Tibial nerve (tissue), 4 donors: Measurements from ENCODE around the gene GDF7. TPM values are rescaled to one million over a fixed set of nuclear protein-coding genes. Genes with fewer than 3 reads are reported as not detected.

ENCODE experiments used
- DNase-seq, 2 donors: peaks; one replicate each; pipeline ENCODE4 v3.0.0-alpha.2; 2019; ENCODE audit warnings: low spot score in 2 of 2
- H3K27ac ChIP-seq, 4 donors: fragments of 200-600 bp; sonication (generic) in 3 of 4; one replicate each; pipeline ENCODE4 v1.5.1; 2017 to 2019; ENCODE audit warnings: mild to moderate bottlenecking in 1 of 4
- H3K27me3 ChIP-seq, 2 donors: fragments of 200-600 bp; sonication (generic) in 1 of 2; one replicate each; pipeline versions ENCODE4 v1.5.1 to v1.6.0; 2017 to 2019
- H3K36me3 ChIP-seq, 3 donors: fragments of 200-600 bp; sonication (generic); one replicate each; pipeline ENCODE4 v1.5.1; 2018 to 2019
- H3K4me1 ChIP-seq, 4 donors: fragments of 200-600 bp; sonication (generic) in 3 of 4; one replicate each; pipeline ENCODE4 v1.5.1; 2017 to 2019
- H3K4me3 ChIP-seq, 4 donors: fragments of 200-600 bp; sonication (generic) in 3 of 4; one replicate each; pipeline ENCODE4 v1.5.1; 2017 to 2019; ENCODE audit warnings: mild to moderate bottlenecking in 1 of 4, moderate library complexity in 1 of 4
- H3K9me3 ChIP-seq, 4 donors: fragments of 200-600 bp; sonication (generic) in 3 of 4; one replicate each; pipeline ENCODE4 v1.5.1; 2017 to 2019
- CTCF ChIP-seq, 5 experiments: fragments of 200-600 bp in 3 of 5; fragments of 450-650 bp in 2 of 5; sonication (generic) in 3 of 5; IDR thresholded peaks; one replicate each; pipeline ENCODE4 v1.5.1; 2016 to 2019; ENCODE audit warnings: antibody characterized with exemption in 5 of 5, mild to moderate bottlenecking in 3 of 5, moderate library complexity in 2 of 5
- EP300 ChIP-seq, 2 donors: sonication (generic); formaldehyde crosslinking; IDR thresholded peaks; one replicate each; pipeline ENCODE4 v1.6.1; 2017; ENCODE audit warnings: antibody characterized with exemption in 2 of 2, mild to moderate bottlenecking in 1 of 2
- POLR2A ChIP-seq, 2 donors: fragments of 450-650 bp; IDR thresholded peaks; one replicate each; pipeline ENCODE4 v1.6.1; 2017; ENCODE audit warnings: antibody characterized with exemption in 2 of 2, mild to moderate bottlenecking in 2 of 2, moderate library complexity in 2 of 2
- WGBS, 2 donors: methylation state at CpG; one replicate each; pipeline ENCODE4 v1.1.5; 2018; 5-methylcytosine and 5-hydroxymethylcytosine counted together
- total RNA-seq, 4 donors: library from RNA; depleted of rRNA; stranded (reverse); fragments of >200 nt; gene quantifications; one replicate each; pipeline ENCODE4 v1.1.0, GENCODE V29; 2016

Gene GDF7
- total RNA-seq, 4 donors from 2014 or later, result 6.3 to 20.0 (median 16.6) TPM

GRCh38 chr2:20697322-20697934 lies 30.5 kb downstream of the GDF7 start:
- 92 to 99% methylated on average over 2 of the region's 2 CpGs for WGBS, 2 donors
- H3K27ac ChIP-seq, result no peak overlapping the region
- TF ChIP-seq EP300 (IDR thresholded peaks at IDR 0.05) (no peak), CTCF (IDR thresholded peaks at IDR 0.05) (no peak), POLR2A (IDR thresholded peaks at IDR 0.05) (no peak)
- DNase-seq, result no peak
- no peaks in the 10 kb centered on the region for H3K9me3 ChIP-seq
- H3K36me3 ChIP-seq, result peaks cover 0 to 40% (median 5%) of the 10 kb centered on the region in 3 donors
- peaks cover 0 to 7% (median 1%) of the 10 kb centered on the region in 4 donors for H3K4me1 ChIP-seq
- no peaks in the 10 kb centered on the region for H3K27me3 ChIP-seq
- H3K4me3 ChIP-seq, result no peak overlapping the region

- no peak for DNase-seq
- H3K4me3 ChIP-seq, result no peak overlapping the region
- no peaks in the 10 kb centered on the region for H3K27me3 ChIP-seq
- 40 to 41% methylated on average over 4 of the region's 4 CpGs for WGBS, 2 donors
- H3K4me1 ChIP-seq, result peaks cover 0 to 7% (median 1%) of the 10 kb centered on the region in 4 donors
- no peaks in the 10 kb centered on the region for H3K9me3 ChIP-seq
- TF ChIP-seq POLR2A (IDR thresholded peaks at IDR 0.05) (no peak), CTCF (IDR thresholded peaks at IDR 0.05) (no peak), EP300 (IDR thresholded peaks at IDR 0.05) (no peak)
- H3K27ac ChIP-seq, result peak overlapping the region in 1 of 4 donors; percentile 3
- H3K36me3 ChIP-seq, result peaks cover 0 to 27% (median 0%) of the 10 kb centered on the region in 3 donors
These were observed 32.1 kb downstream of the GDF7 start for GRCh38 chr2:20698916-20699613.

GRCh38 chr2:20702563-20702962 lies 35.6 kb downstream of the GDF7 start:
- Histone ChIP-seq H3K27me3 (no peaks in the 10 kb centered on the region), H3K36me3 (peaks cover 0 to 9% (median 0%) of the 10 kb centered on the region in 3 donors), H3K27ac (no peak overlapping the region), H3K4me3 (no peak overlapping the region), H3K4me1 (peaks cover 0 to 7% (median 1%) of the 10 kb centered on the region in 4 donors), H3K9me3 (no peaks in the 10 kb centered on the region)
- DNase-seq, result no peak
- TF ChIP-seq POLR2A (IDR thresholded peaks at IDR 0.05) (no peak), EP300 (IDR thresholded peaks at IDR 0.05) (no peak), CTCF (IDR thresholded peaks at IDR 0.05) (no peak)
- 81 to 85% methylated on average over 5 of the region's 5 CpGs for WGBS, 2 donors

GRCh38 chr2:20704886-20705285 lies 37.9 kb downstream of the GDF7 start:
- 26 to 50% methylated on average over 1 of the region's 1 CpG for WGBS, 2 donors
- peaks cover 0 to 2% (median 0%) of the 10 kb centered on the region in 4 donors for H3K4me1 ChIP-seq
- no peak for TF ChIP-seq CTCF (IDR thresholded peaks at IDR 0.05)
- no peak for TF ChIP-seq POLR2A (IDR thresholded peaks at IDR 0.05)
- no peak for TF ChIP-seq EP300 (IDR thresholded peaks at IDR 0.05)
- no peaks in the 10 kb centered on the region for H3K9me3 ChIP-seq
- no peak for DNase-seq
- H3K36me3 ChIP-seq, result peaks cover 0 to 5% (median 0%) of the 10 kb centered on the region in 3 donors
- H3K27me3 ChIP-seq, result no peaks in the 10 kb centered on the region
- H3K4me3 ChIP-seq, result no peak overlapping the region
- no peak overlapping the region for H3K27ac ChIP-seq

- no peaks in the 10 kb centered on the region for H3K9me3 ChIP-seq
- peaks cover 0 to 5% (median 0%) of the 10 kb centered on the region in 3 donors for H3K36me3 ChIP-seq
- TF ChIP-seq CTCF (IDR thresholded peaks at IDR 0.05), result no peak
- no peak for TF ChIP-seq EP300 (IDR thresholded peaks at IDR 0.05)
- TF ChIP-seq POLR2A (IDR thresholded peaks at IDR 0.05), result no peak
- no peak overlapping the region for H3K27ac ChIP-seq
- no peaks in the 10 kb centered on the region for H3K27me3 ChIP-seq
- H3K4me1 ChIP-seq, result no peaks in the 10 kb centered on the region
- WGBS, 2 donors, result 98 to 100% methylated on average over 2 of the region's 2 CpGs
- DNase-seq, result no peak
- no peak overlapping the region for H3K4me3 ChIP-seq
These were observed 39.3 kb downstream of the GDF7 start for GRCh38 chr2:20706217-20706616.
